ENCODE results near the gene ODF2L.

Gene ODF2L

GRCh38 chr1:86303041-86303690 lies 93.0 kb downstream of the ODF2L start:
- DNase-seq, result no peak
